NCI-H2196 (cell line): ENCODE data around the gene TRPC4.
A peak's percentile ranks its signal among the peaks of the same experiment; 100 is the strongest.
"Not testable (repeated sequence)": the region's sequence is repeated elsewhere in the genome, so short reads cannot be mapped to it uniquely, and the experiment has no call there.

Experiments
- DNase-seq: peaks from one replicate; lab custom pipeline; 2025; ENCODE audit not compliant: unreplicated experiment; lab: John Stamatoyannopoulos, UW

The TRPC4 gene

GRCh38 chr13:37608750-37609339 is 260.7 kb downstream of the TRPC4 start:
- DNase-seq: no peak

GRCh38 chr13:37602733-37603381 is 266.7 kb downstream of the TRPC4 start:
- peak; percentile 1 for DNase-seq

- DNase-seq: no peak
These were observed 267.7 kb downstream of the TRPC4 start for GRCh38 chr13:37601648-37602440.

- no peak for DNase-seq
These were observed 270.1 kb downstream of the TRPC4 start for GRCh38 chr13:37599519-37599918.

GRCh38 chr13:37598597-37598996 is 271.0 kb downstream of the TRPC4 start, which contains the start of gene POSTN:
TSS of gene POSTN (minus strand) at chr13:37598768. CDS start at chr13:37598726, 42 bp downstream.
- no peak for DNase-seq

- no peak for DNase-seq
These were observed 272.0 kb downstream of the TRPC4 start for GRCh38 chr13:37597477-37598025.

- DNase-seq: no peak
These were observed 272.8 kb downstream of the TRPC4 start for GRCh38 chr13:37596805-37597204.

GRCh38 chr13:37595162-37595561 is 274.4 kb downstream of the TRPC4 start:
- no peak for DNase-seq

- no peak for DNase-seq
These were observed 275.0 kb downstream of the TRPC4 start for GRCh38 chr13:37594550-37594949.

- not testable (repeated sequence) for DNase-seq
These were observed 280.2 kb downstream of the TRPC4 start for GRCh38 chr13:37589381-37589780.

GRCh38 chr13:37587236-37587635 is 282.3 kb downstream of the TRPC4 start:
- DNase-seq: no peak
